Karpas-422 (cell line): ENCODE measurements around the gene PADI2. TPM values are rescaled to one million over a fixed set of nuclear protein-coding genes. Genes with fewer than 3 reads are reported as not detected.
"Not testable (repeated sequence)": the region's sequence is repeated elsewhere in the genome, so short reads cannot be mapped to it uniquely, and the experiment has no call there.

Experiments used
- DNase-seq: peaks from one replicate; pipeline ENCODE4 v3.0.0-alpha.2; 2015
- H2AFZ ChIP-seq: fragments of 200-600 bp; sonication (generic); 2 replicates; pipeline ENCODE4 v1.6.1; 2014; ENCODE audit warnings: antibody characterized with exemption, low read length, mixed read lengths
- H3K27ac ChIP-seq: fragments of 200-600 bp; sonication (generic); 2 replicates; pipeline ENCODE4 v1.5.1; 2014; ENCODE audit warnings: mild to moderate bottlenecking, low read length, moderate library complexity
- H3K27me3 ChIP-seq: fragments of 200-600 bp; sonication (generic); 2 replicates; pipeline ENCODE4 v1.6.1; 2014; ENCODE audit warnings: low read length, mixed read lengths
- H3K36me3 ChIP-seq: fragments of 200-600 bp; sonication (generic); 2 replicates; pipeline ENCODE4 v1.6.1; 2014; ENCODE audit warnings: low read length, mixed read lengths; ENCODE audit not compliant: insufficient read depth
- H3K4me1 ChIP-seq: fragments of 200-600 bp; sonication (generic); 2 replicates; pipeline ENCODE4 v1.6.1; 2014; ENCODE audit warnings: mild to moderate bottlenecking, low read length, mixed read lengths
- H3K4me2 ChIP-seq: fragments of 200-600 bp; sonication (generic); 2 replicates; pipeline ENCODE4 v1.6.1; 2014; ENCODE audit warnings: low read length, low read depth, mild to moderate bottlenecking; ENCODE audit not compliant: poor library complexity, severe bottlenecking
- H3K4me3 ChIP-seq: fragments of 200-600 bp; sonication (generic); 2 replicates; pipeline ENCODE4 v1.5.1; 2014; ENCODE audit warnings: mild to moderate bottlenecking, antibody characterized with exemption, low read length, mixed read lengths
- H3K79me2 ChIP-seq: fragments of 200-600 bp; sonication (generic); 2 replicates; pipeline ENCODE4 v1.6.1; 2014; ENCODE audit warnings: mild to moderate bottlenecking, low read length, mixed read lengths
- H3K9ac ChIP-seq: fragments of 200-600 bp; sonication (generic); 2 replicates; pipeline ENCODE4 v1.6.0; 2014; ENCODE audit warnings: low read length
- H3K9me2 ChIP-seq: fragments of 200-600 bp; sonication (generic), shearing (Covaris generic); replicated peaks from 2 replicates; pipeline ENCODE4 v1.6.0; 2014; ENCODE audit warnings: mild to moderate bottlenecking, low read length, moderate library complexity; ENCODE audit not compliant: insufficient read depth
- H3K9me3 ChIP-seq: fragments of 300-700, 200-600 bp; sonication (generic); 2 replicates; pipeline ENCODE4 v1.6.1; 2014; ENCODE audit warnings: low read length, mixed read lengths
- H4K20me1 ChIP-seq: fragments of 200-600 bp; sonication (generic); 2 replicates; pipeline ENCODE4 v1.6.1; 2014; ENCODE audit warnings: mild to moderate bottlenecking, antibody characterized with exemption, low read length, low read depth; ENCODE audit not compliant: insufficient read depth
- total RNA-seq: library from RNA; depleted of rRNA; stranded (reverse); fragments of >200 nt; shearing (Covaris generic); gene quantifications from 2 replicates; pipeline ENCODE4 v1.2.3, GENCODE V29; 2014; ENCODE audit warnings: low replicate concordance

Gene PADI2
- total RNA-seq, 1 experiment from 2014 or later, result not detected

- no peaks in the 10 kb centered on the region for H3K27me3 ChIP-seq
- H3K79me2 ChIP-seq, result no peaks in the 10 kb centered on the region
- H3K36me3 ChIP-seq, result no peaks in the 10 kb centered on the region
- DNase-seq, result no peak
- H3K27ac ChIP-seq, result no peak overlapping the region
- H3K4me1 ChIP-seq, result no peaks in the 10 kb centered on the region
- no peak overlapping the region for H3K4me2 ChIP-seq
- no peak overlapping the region for H2AFZ ChIP-seq
- H3K9ac ChIP-seq, result no peak overlapping the region
- no peak overlapping the region for H3K4me3 ChIP-seq
- no peaks in the 10 kb centered on the region for H4K20me1 ChIP-seq
- H3K9me3 ChIP-seq, result no peaks in the 10 kb centered on the region
- H3K9me2 ChIP-seq, result no peaks in the 10 kb centered on the region
These were observed 49.6 kb downstream of the PADI2 start for GRCh38 chr1:17069452-17070162.

DNA sequence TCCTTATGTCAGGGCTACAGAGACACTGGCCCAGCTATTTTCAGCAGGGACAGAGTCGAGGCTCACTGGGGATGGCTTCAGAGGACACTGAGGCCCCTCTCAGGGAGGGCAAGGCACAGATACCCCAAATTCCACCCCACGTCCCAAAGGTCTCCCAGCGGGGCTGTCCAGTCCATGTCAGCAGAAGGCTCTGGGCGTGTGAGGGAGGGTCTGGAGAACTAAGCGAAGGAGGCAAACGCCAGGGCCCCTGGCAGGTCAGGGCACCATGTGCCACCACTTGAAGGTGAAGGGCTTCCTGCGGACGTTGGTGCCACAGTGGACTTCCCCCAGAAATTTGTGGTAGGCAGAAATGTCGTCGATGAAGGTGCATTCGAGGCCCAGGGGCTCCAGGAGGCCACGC, 50.5 kb downstream of the PADI2 start:
- Histone ChIP-seq H3K27ac (no peak overlapping the region), H2AFZ (no peak overlapping the region), H3K4me3 (no peak overlapping the region), H3K79me2 (no peaks in the 10 kb centered on the region), H3K4me1 (no peaks in the 10 kb centered on the region), H4K20me1 (no peaks in the 10 kb centered on the region), H3K4me2 (no peak overlapping the region), H3K9me3 (no peaks in the 10 kb centered on the region), H3K27me3 (no peaks in the 10 kb centered on the region), H3K36me3 (no peaks in the 10 kb centered on the region), H3K9ac (no peak overlapping the region), H3K9me2 (no peaks in the 10 kb centered on the region)
- DNase-seq, result no peak

DNA sequence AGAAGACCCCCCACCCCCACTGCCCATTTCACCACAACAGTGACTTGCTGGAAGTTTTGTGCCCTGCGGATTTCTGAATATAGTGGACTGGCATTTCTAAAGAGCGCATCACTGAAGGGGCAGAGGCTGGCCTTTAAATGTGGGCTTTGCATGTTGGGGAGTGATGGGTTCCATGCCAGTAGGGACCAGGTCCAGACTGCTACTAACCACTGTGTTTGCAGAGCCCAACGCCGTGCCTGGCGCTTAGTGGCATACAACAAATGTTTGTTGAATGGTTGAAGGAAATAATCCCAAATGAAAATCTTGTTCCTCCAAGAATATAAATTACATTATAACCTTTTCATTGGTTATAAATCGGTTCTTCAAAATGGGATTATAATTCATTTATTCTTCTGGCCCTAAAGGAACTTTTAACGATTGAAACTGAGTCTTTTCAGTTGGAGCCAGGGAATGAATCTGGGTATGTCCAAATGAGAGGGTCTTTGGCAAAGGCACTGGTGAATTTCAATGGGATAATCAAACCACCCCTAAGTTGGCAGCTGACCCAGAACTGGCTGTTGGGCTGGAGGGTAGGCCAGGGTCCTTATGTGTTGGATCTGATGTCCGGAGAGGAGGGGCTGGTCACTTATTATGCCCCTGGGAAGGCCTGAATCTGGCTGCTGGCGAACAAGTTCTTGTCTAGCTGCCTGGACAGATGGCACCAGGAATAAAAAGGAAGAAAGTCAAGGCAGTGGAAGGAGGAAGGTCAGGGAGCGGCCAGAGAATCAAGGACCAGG, 51.6 kb downstream of the PADI2 start:
- no peaks in the 10 kb centered on the region for H3K36me3 ChIP-seq
- H3K79me2 ChIP-seq, result no peaks in the 10 kb centered on the region
- no peak overlapping the region for H3K9ac ChIP-seq
- H3K4me2 ChIP-seq, result no peak overlapping the region
- H3K9me3 ChIP-seq, result no peaks in the 10 kb centered on the region
- H3K9me2 ChIP-seq, result no peaks in the 10 kb centered on the region
- H3K27me3 ChIP-seq, result no peaks in the 10 kb centered on the region
- H3K27ac ChIP-seq, result no peak overlapping the region
- H2AFZ ChIP-seq, result no peak overlapping the region
- H4K20me1 ChIP-seq, result no peaks in the 10 kb centered on the region
- no peaks in the 10 kb centered on the region for H3K4me1 ChIP-seq
- DNase-seq, result no peak
- no peak overlapping the region for H3K4me3 ChIP-seq

GRCh38 chr1:17067069-17067426, 52.2 kb downstream of the PADI2 start:
- H3K4me2 ChIP-seq, result no peak overlapping the region
- DNase-seq, result no peak
- H3K27ac ChIP-seq, result no peak overlapping the region
- no peaks in the 10 kb centered on the region for H3K4me1 ChIP-seq
- H3K4me3 ChIP-seq, result no peak overlapping the region
- no peak overlapping the region for H3K9ac ChIP-seq
- H2AFZ ChIP-seq, result no peak overlapping the region
- H3K36me3 ChIP-seq, result no peaks in the 10 kb centered on the region
- H3K9me2 ChIP-seq, result no peaks in the 10 kb centered on the region
- H3K9me3 ChIP-seq, result no peaks in the 10 kb centered on the region
- H3K79me2 ChIP-seq, result no peaks in the 10 kb centered on the region
- no peaks in the 10 kb centered on the region for H3K27me3 ChIP-seq
- no peaks in the 10 kb centered on the region for H4K20me1 ChIP-seq

- Histone ChIP-seq H3K36me3 (no peaks in the 10 kb centered on the region), H2AFZ (no peak overlapping the region), H3K4me2 (no peak overlapping the region), H3K4me1 (no peaks in the 10 kb centered on the region), H3K27ac (no peak overlapping the region), H3K79me2 (no peaks in the 10 kb centered on the region), H3K27me3 (no peaks in the 10 kb centered on the region), H4K20me1 (no peaks in the 10 kb centered on the region), H3K9me3 (no peaks in the 10 kb centered on the region), H3K9ac (no peak overlapping the region), H3K4me3 (no peak overlapping the region), H3K9me2 (no peaks in the 10 kb centered on the region)
- DNase-seq, result no peak
These were observed 52.7 kb downstream of the PADI2 start for GRCh38 chr1:17066361-17067068.

- Histone ChIP-seq H3K27me3 (no peaks in the 10 kb centered on the region), H3K9me3 (no peaks in the 10 kb centered on the region), H3K36me3 (no peaks in the 10 kb centered on the region), H3K27ac (no peak overlapping the region), H2AFZ (no peak overlapping the region), H3K4me2 (no peak overlapping the region), H3K9me2 (no peaks in the 10 kb centered on the region), H4K20me1 (no peaks in the 10 kb centered on the region), H3K9ac (no peak overlapping the region), H3K4me1 (peaks cover 1% of the 10 kb centered on the region; the same call in 1 of the 2 replicates), H3K79me2 (no peaks in the 10 kb centered on the region), H3K4me3 (no peak overlapping the region)
- no peak for DNase-seq
These were observed 53.6 kb downstream of the PADI2 start for GRCh38 chr1:17065666-17066065.

DNA sequence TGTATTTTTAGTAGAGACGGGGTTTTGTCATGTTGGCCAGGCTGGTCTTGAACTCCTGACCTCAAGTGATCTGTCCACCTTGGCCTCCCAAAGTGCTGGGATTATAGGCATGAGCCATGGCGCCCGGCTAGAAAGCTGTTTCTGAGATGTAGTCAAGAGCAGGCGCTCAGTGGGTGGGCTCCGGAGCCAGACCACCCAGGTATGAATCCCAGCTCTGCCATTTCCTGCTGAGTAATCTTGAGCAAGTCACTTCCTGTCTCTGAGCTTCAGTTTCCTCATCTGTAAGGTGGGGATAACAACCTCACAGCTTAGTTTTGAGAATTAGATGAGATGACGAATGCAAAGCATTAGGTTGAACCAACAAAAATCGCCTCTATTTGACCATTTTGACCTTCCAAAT, 56.5 kb downstream of the PADI2 start:
- H3K4me1 ChIP-seq, result peaks cover 11% of the 10 kb centered on the region
- not testable (repeated sequence) for H3K36me3 ChIP-seq, H3K9me2 ChIP-seq, H3K9me3 ChIP-seq, H3K27ac ChIP-seq, H3K4me3 ChIP-seq, DNase-seq, H2AFZ ChIP-seq, H4K20me1 ChIP-seq, H3K79me2 ChIP-seq, H3K9ac ChIP-seq, H3K27me3 ChIP-seq, H3K4me2 ChIP-seq

GRCh38 chr1:17061892-17062291, 57.4 kb downstream of the PADI2 start:
- H3K27ac ChIP-seq, result no peak overlapping the region
- no peaks in the 10 kb centered on the region for H4K20me1 ChIP-seq
- no peaks in the 10 kb centered on the region for H3K79me2 ChIP-seq
- H3K4me3 ChIP-seq, result no peak overlapping the region
- no peak overlapping the region for H2AFZ ChIP-seq
- peaks cover 11% of the 10 kb centered on the region for H3K4me1 ChIP-seq
- H3K9me3 ChIP-seq, result no peaks in the 10 kb centered on the region
- H3K4me2 ChIP-seq, result no peak overlapping the region
- no peaks in the 10 kb centered on the region for H3K9me2 ChIP-seq
- H3K9ac ChIP-seq, result no peak overlapping the region
- DNase-seq, result no peak
- no peaks in the 10 kb centered on the region for H3K27me3 ChIP-seq
- H3K36me3 ChIP-seq, result no peaks in the 10 kb centered on the region
